Loucy (cell line): Measurements from ENCODE around the gene AGXT.

Experiments used
- H2AFZ ChIP-seq: fragments of 200-600 bp; sonication (generic); 2 replicates; pipeline ENCODE4 v1.6.0; 2016; ENCODE audit warnings: antibody characterized with exemption, mild to moderate bottlenecking, low read length, moderate library complexity
- H3F3A ChIP-seq: fragments of 200-600 bp; 2 replicates; pipeline ENCODE4 v1.6.0; 2016; ENCODE audit warnings: antibody characterized with exemption, low read depth, mild to moderate bottlenecking
- H3K27me3 ChIP-seq: fragments of 200-600 bp; sonication (generic); 2 replicates; pipeline ENCODE4 v1.6.1; 2014; ENCODE audit warnings: low read length, mild to moderate bottlenecking; ENCODE audit not compliant: insufficient read depth, poor library complexity, severe bottlenecking
- H3K36me3 ChIP-seq: fragments of 200-600 bp; sonication (generic); 2 replicates; pipeline ENCODE4 v1.6.1; 2016; ENCODE audit warnings: low read length; ENCODE audit not compliant: insufficient read depth
- H3K4me1 ChIP-seq: fragments of 200-600 bp; sonication (generic); 2 replicates; pipeline ENCODE4 v1.5.1; 2014; ENCODE audit warnings: low read length, mild to moderate bottlenecking; ENCODE audit not compliant: insufficient read depth, poor library complexity, severe bottlenecking
- H3K4me2 ChIP-seq: fragments of 200-600 bp; sonication (generic); 2 replicates; pipeline ENCODE4 v1.6.0; 2014; ENCODE audit warnings: antibody characterized with exemption, low read length, low read depth, mild to moderate bottlenecking; ENCODE audit not compliant: poor library complexity, severe bottlenecking
- H3K4me3 ChIP-seq: fragments of 200-600 bp; sonication (generic); 2 replicates; pipeline ENCODE4 v1.5.1; 2014; ENCODE audit warnings: low read length, mild to moderate bottlenecking, mixed read lengths; ENCODE audit not compliant: poor library complexity, severe bottlenecking
- H3K79me2 ChIP-seq: fragments of 200-600 bp; sonication (generic); 2 replicates; pipeline ENCODE4 v1.6.1; 2014; ENCODE audit warnings: low read length; ENCODE audit not compliant: insufficient read depth
- H3K9ac ChIP-seq: fragments of 200-600 bp; sonication (generic); 2 replicates; pipeline ENCODE4 v1.6.0; 2014; ENCODE audit warnings: mild to moderate bottlenecking, low read depth, low read length, moderate library complexity; ENCODE audit not compliant: poor library complexity, severe bottlenecking
- H3K9me2 ChIP-seq: fragments of 200-600 bp; sonication (generic); replicated peaks from 2 replicates; pipeline ENCODE4 v1.6.1; 2016; ENCODE audit warnings: low read depth, low read length, mixed read lengths
- H3K9me3 ChIP-seq: fragments of 200-600 bp; sonication (generic); 2 replicates; pipeline ENCODE4 v1.6.1; 2014; ENCODE audit warnings: mild to moderate bottlenecking, antibody characterized with exemption, low read length, low read depth; ENCODE audit not compliant: insufficient read depth
- H4K20me1 ChIP-seq: fragments of 200-600 bp; sonication (generic); 2 replicates; pipeline ENCODE4 v1.6.0; 2014; ENCODE audit warnings: antibody characterized with exemption, low read length, mild to moderate bottlenecking; ENCODE audit not compliant: insufficient read depth, poor library complexity, severe bottlenecking
- CTCF ChIP-seq: fragments of 200-600 bp; sonication (generic); conservative IDR thresholded peaks from 2 replicates; pipeline ENCODE4 v1.5.1; 2014; ENCODE audit warnings: mild to moderate bottlenecking, antibody characterized with exemption, low read length
- EZH2phosphoT487 ChIP-seq: fragments of 200-600 bp; IDR thresholded peaks from 2 replicates; pipeline ENCODE4 v1.6.1; 2018; ENCODE audit warnings: antibody characterized with exemption, mild to moderate bottlenecking, moderate library complexity, borderline replicate concordance

AGXT gene

GRCh38 chr2:240900141-240900860 lies 31.7 kb downstream of the AGXT start:
- Histone ChIP-seq H2AFZ (no peak overlapping the region), H3K79me2 (no peaks in the 10 kb centered on the region), H3K4me3 (no peak overlapping the region), H3K9ac (no peak overlapping the region), H3K36me3 (no peaks in the 10 kb centered on the region), H3K27me3 (no peaks in the 10 kb centered on the region), H4K20me1 (no peaks in the 10 kb centered on the region), H3F3A (no peaks in the 10 kb centered on the region), H3K9me2 (no peaks in the 10 kb centered on the region), H3K9me3 (no peaks in the 10 kb centered on the region; the same call in 1 of the 2 replicates), H3K4me1 (no peaks in the 10 kb centered on the region), H3K4me2 (no peak overlapping the region)
- no peak for TF ChIP-seq EZH2phosphoT487
- no peak for TF ChIP-seq CTCF

GRCh38 chr2:240901986-240902614 lies 33.5 kb downstream of the AGXT start:
- no peak overlapping the region for H2AFZ ChIP-seq
- no peaks in the 10 kb centered on the region for H3F3A ChIP-seq
- H3K9me3 ChIP-seq, result no peaks in the 10 kb centered on the region; the same call in 1 of the 2 replicates
- TF ChIP-seq EZH2phosphoT487 (no peak), CTCF (no peak)
- H3K4me3 ChIP-seq, result no peak overlapping the region
- no peaks in the 10 kb centered on the region for H3K27me3 ChIP-seq
- no peaks in the 10 kb centered on the region for H4K20me1 ChIP-seq
- no peaks in the 10 kb centered on the region for H3K9me2 ChIP-seq
- no peak overlapping the region for H3K9ac ChIP-seq
- no peak overlapping the region for H3K4me2 ChIP-seq
- no peaks in the 10 kb centered on the region for H3K36me3 ChIP-seq
- no peaks in the 10 kb centered on the region for H3K79me2 ChIP-seq
- H3K4me1 ChIP-seq, result no peaks in the 10 kb centered on the region

- no peak overlapping the region for H3K4me2 ChIP-seq
- H2AFZ ChIP-seq, result no peak overlapping the region
- no peaks in the 10 kb centered on the region; the same call in 1 of the 2 replicates for H3K9me3 ChIP-seq
- H3K9ac ChIP-seq, result no peak overlapping the region
- H3K27me3 ChIP-seq, result no peaks in the 10 kb centered on the region
- H3K9me2 ChIP-seq, result no peaks in the 10 kb centered on the region
- H3F3A ChIP-seq, result no peaks in the 10 kb centered on the region
- TF ChIP-seq CTCF (no peak), EZH2phosphoT487 (no peak)
- H3K4me1 ChIP-seq, result no peaks in the 10 kb centered on the region
- no peaks in the 10 kb centered on the region for H4K20me1 ChIP-seq
- H3K4me3 ChIP-seq, result no peak overlapping the region
- no peaks in the 10 kb centered on the region for H3K79me2 ChIP-seq
- H3K36me3 ChIP-seq, result no peaks in the 10 kb centered on the region
Measured at GRCh38 chr2:240902615-240903041, 34.0 kb downstream of the AGXT start.
